Activated CD4-positive, alpha-beta memory T cell treated with anti-CD3 and anti-CD28 coated beads, Interleukin-2, amount 10 ng/mL, durations not matched to agents 7 days and 5 days (primary cell): Measurements from ENCODE around the gene C2orf92. TPM values are rescaled to one million over a fixed set of nuclear protein-coding genes. Genes with fewer than 3 reads are reported as not detected.
"Not testable (repeated sequence)": the region's sequence is repeated elsewhere in the genome, so short reads cannot be mapped to it uniquely, and the experiment has no call there.

ENCODE experiments used
- CTCF ChIA-PET: fragments of 350-600 bp; sonication (Branson Sonifier 250); formaldehyde crosslinking; loops from one replicate; lab custom pipeline; 2021; ENCODE audit warnings: antibody characterized with exemption, inconsistent platforms; lab: Charles Lee
- POLR2A ChIA-PET: fragments of 350-600 bp; sonication (Branson Sonifier 250); formaldehyde crosslinking; loops from one replicate; lab custom pipeline; 2021; ENCODE audit warnings: antibody characterized with exemption; lab: Charles Lee
- DNase-seq: peaks from one replicate; pipeline ENCODE4 v3.0.0-alpha.2; 2020
- H3K27ac Mint-ChIP-seq: one replicate; pipeline ENCODE4 v1.8.0; 2021; ENCODE audit warnings: mild to moderate bottlenecking, mixed read lengths
- H3K27me3 Mint-ChIP-seq: one replicate; pipeline ENCODE4 v1.8.0; 2021; ENCODE audit warnings: mixed read lengths
- H3K36me3 Mint-ChIP-seq: one replicate; pipeline ENCODE4 v1.8.0; 2021; ENCODE audit warnings: low read depth, mixed read lengths
- H3K4me1 Mint-ChIP-seq: one replicate; pipeline ENCODE4 v1.8.0; 2021; ENCODE audit warnings: mixed read lengths
- H3K4me3 Mint-ChIP-seq: one replicate; pipeline ENCODE4 v1.8.0; 2021; ENCODE audit warnings: mild to moderate bottlenecking, mixed read lengths
- H3K9me3 Mint-ChIP-seq: one replicate; pipeline ENCODE4 v1.8.0; 2021; ENCODE audit warnings: mixed read lengths
- total RNA-seq, 2 experiments: library from RNA; stranded (reverse); gene quantifications; one replicate each; pipeline ENCODE4 v1.2.3, GENCODE V29; 2021

Gene C2orf92
- total RNA-seq, 2 experiments from 2014 or later, result 9.8 to 12.4 TPM

DNA sequence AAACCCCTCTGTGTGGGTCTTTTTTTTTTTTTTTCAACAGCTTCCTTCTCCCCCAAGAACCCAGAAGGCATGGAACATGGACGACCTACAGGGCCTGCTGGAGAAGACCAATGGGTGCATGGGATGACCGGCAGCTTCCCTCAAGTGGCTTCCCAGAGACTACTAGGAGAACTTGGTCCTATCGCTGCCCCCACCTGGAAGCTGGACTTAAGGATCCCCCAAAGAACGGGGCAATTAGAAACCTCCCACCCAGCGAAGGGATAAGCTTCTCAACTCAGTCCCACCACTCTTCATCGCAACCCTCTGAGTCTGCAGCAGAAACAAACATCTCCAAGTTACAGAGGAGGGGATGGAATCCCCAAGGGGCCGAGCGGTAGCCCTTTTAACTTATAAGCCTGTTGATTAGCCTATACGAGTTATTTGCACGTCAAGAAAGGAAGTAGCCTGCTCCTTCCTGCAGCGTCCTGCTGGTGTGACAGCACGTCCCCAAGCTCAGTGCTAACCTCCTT is 7.1 kb upstream of the C2orf92 start:
- ChIA-PET CTCF (interaction anchor here (0.7 to 7.1 kb wide), 4 partner anchors 15 to 1518 kb away, joined by 4 to 100 read pairs (median 24); partner anchors contain the start of gene COX5B), POLR2A (interaction anchor here (0.8 to 7.7 kb wide), 12 partner anchors 9 to 1675 kb away, joined by 3 to 259 read pairs (median 10); partner anchors contain the start of genes COX5B, EIF5B and ZAP70)
- peaks cover 33% of the 10 kb centered on the region for H3K36me3 Mint-ChIP-seq
- H3K4me1 Mint-ChIP-seq, result peaks cover 34% of the 10 kb centered on the region
- no peaks in the 10 kb centered on the region for H3K27me3 Mint-ChIP-seq
- DNase-seq, result no peak
- H3K27ac Mint-ChIP-seq, result peak overlapping the region; percentile 99
- H3K4me3 Mint-ChIP-seq, result peak overlapping the region; percentile 98
- H3K9me3 Mint-ChIP-seq, result no peaks in the 10 kb centered on the region

DNA sequence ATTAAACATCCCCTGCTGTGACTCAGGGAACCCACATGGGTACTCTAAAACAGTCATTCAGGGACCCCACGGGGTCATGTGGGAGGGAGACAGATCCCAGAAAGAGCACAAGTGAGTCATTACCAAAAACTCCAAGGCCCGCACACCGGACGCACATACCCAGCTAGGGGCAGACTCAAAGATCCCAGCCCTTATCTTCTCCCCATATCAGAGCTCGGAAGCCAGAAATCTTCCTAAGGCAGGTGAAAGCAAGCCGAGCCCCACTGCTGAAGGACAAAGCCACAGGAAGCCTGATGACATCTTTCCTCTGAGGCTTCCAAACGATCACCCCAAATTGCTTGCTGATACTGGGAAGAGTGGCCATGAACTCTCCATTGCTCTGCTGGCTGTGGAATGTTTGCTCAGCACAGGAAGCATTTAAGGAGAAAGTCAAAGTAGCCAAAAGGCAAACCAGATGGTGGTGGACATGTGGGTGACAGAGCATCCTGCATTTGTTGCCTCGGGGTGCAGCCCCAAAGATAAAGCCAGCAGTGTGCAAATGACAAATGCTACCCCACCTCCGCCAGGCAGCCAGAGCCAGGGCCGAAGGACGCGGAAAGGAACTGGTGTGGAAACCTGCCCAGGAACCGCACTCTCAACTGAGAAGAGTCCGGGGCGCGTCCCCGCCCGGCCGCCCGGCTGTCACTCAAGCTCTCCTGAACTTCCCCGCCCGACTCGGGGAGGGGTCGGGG is 6.5 kb upstream of the C2orf92 start:
- ChIA-PET POLR2A (interaction anchor here (1.0 to 7.7 kb wide), 12 partner anchors 9 to 1674 kb away, joined by 3 to 259 read pairs (median 10); partner anchors contain the start of genes COX5B, EIF5B and ZAP70), CTCF (interaction anchor here (1.5 to 7.1 kb wide), 3 partner anchors 16 to 73 kb away, joined by 11 to 100 read pairs (median 37); partner anchors contain the start of gene COX5B)
- Mint-ChIP-seq H3K9me3 (no peaks in the 10 kb centered on the region), H3K4me3 (peak overlapping the region; percentile 98), H3K36me3 (peaks cover 29% of the 10 kb centered on the region), H3K27ac (peak overlapping the region; percentile 99), H3K4me1 (peaks cover 34% of the 10 kb centered on the region), H3K27me3 (no peaks in the 10 kb centered on the region)
- peak; percentile 81 for DNase-seq

GRCh38 chr2:97663626-97663961 is 5.9 kb upstream of the C2orf92 start:
- DNase-seq, result no peak
- peak overlapping the region; percentile 98 for H3K4me3 Mint-ChIP-seq
- H3K27me3 Mint-ChIP-seq, result no peaks in the 10 kb centered on the region
- H3K36me3 Mint-ChIP-seq, result peaks cover 24% of the 10 kb centered on the region
- POLR2A ChIA-PET, result interaction anchor here (0.9 to 7.7 kb wide), 13 partner anchors 10 to 207 kb away, joined by 4 to 259 read pairs (median 11); partner anchors contain the start of genes ANKRD36B, COX5B and ZAP70
- peak overlapping the region; percentile 99 for H3K27ac Mint-ChIP-seq
- no peaks in the 10 kb centered on the region for H3K9me3 Mint-ChIP-seq
- peaks cover 34% of the 10 kb centered on the region for H3K4me1 Mint-ChIP-seq
- CTCF ChIA-PET, result interaction anchor here (0.7 to 7.1 kb wide), 9 partner anchors 12 to 74 kb away, joined by 3 to 100 read pairs (median 8); partner anchors contain the start of genes ANKRD36B and COX5B

- H3K27ac Mint-ChIP-seq, result peak within 1 kb of the TSS; percentile 99
- H3K27me3 Mint-ChIP-seq, result no peaks in the 10 kb centered on the region
- CTCF ChIA-PET, result interaction anchor here (0.7 to 7.1 kb wide), 12 partner anchors 9 to 75 kb away, joined by 3 to 100 read pairs (median 6); partner anchors contain the start of genes ANKRD36B and COX5B
- H3K4me1 Mint-ChIP-seq, result peaks cover 34% of the 10 kb centered on the region
- peak; percentile 98 for DNase-seq
- peak within 1 kb of the TSS; percentile 98 for H3K4me3 Mint-ChIP-seq
- no peaks in the 10 kb centered on the region for H3K9me3 Mint-ChIP-seq
- H3K36me3 Mint-ChIP-seq, result peaks cover 20% of the 10 kb centered on the region
- POLR2A ChIA-PET, result interaction anchor here (0.9 to 7.7 kb wide), 11 partner anchors 9 to 206 kb away, joined by 4 to 259 read pairs (median 11); partner anchors contain the start of genes ANKRD36B, COX5B and ZAP70
These were observed 5.4 kb upstream of the C2orf92 start, which contains the start of gene ACTR1B for GRCh38 chr2:97663962-97664635. ACTR1B (minus strand) TSS chr2:97664044; CDS start chr2:97663890, 154 bp downstream.

DNA sequence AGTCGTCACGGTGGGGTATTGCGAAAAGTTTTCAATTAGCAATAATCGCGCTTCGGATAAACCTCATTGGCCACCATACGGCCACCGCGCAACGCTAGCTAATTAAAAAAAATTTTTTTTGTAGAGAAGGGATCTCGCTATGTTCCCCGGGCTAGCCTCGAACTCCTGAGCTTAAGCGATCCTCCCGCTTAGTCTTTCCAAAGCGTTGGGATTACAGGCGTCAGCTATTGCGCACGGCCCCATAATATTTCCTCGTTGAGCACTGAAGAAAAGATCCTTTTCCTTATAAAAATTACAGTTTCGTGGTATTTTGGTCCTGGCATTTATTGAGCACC is 4.9 kb upstream of the C2orf92 start:
- Mint-ChIP-seq H3K36me3 (peaks cover 20% of the 10 kb centered on the region), H3K27ac (peak overlapping the region; percentile 87), H3K27me3 (no peaks in the 10 kb centered on the region), H3K9me3 (no peaks in the 10 kb centered on the region), H3K4me3 (peak overlapping the region; percentile 89), H3K4me1 (peaks cover 34% of the 10 kb centered on the region)
- DNase-seq, result no peak
- POLR2A ChIA-PET, result interaction anchor here (0.9 to 7.7 kb wide), 11 partner anchors 9 to 206 kb away, joined by 4 to 259 read pairs (median 11); partner anchors contain the start of genes ANKRD36B, COX5B and ZAP70
- CTCF ChIA-PET, result interaction anchor here (0.9 to 7.1 kb wide), 11 partner anchors 9 to 74 kb away, joined by 3 to 100 read pairs (median 7); partner anchors contain the start of gene COX5B

GRCh38 chr2:97670471-97670870 is 958 bp downstream of the C2orf92 start:
- POLR2A ChIA-PET, result no interaction called here
- Mint-ChIP-seq H3K4me3 (no peak overlapping the region), H3K4me1 (peaks cover 17% of the 10 kb centered on the region)

DNA sequence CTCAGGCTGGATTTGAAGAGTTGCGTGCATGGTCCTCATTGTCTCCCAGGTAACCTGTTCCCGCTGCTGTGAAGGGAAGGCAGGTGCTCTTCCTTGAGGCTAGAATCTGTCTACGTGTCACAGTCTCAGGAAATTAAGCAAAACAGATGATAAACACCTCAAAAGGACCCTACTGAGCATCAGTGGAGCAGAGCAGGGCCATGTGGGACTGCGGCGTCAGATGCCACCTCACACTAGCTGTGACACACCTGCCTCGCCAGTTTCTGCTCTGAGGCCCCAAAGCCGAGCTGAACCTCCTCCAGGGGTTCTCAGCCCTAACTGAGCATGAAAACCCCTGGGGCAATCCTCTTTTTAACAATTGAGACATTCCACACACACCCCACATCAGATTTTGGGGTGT is 2.0 kb downstream of the C2orf92 start:
- Mint-ChIP-seq H3K9me3 (no peaks in the 10 kb centered on the region), H3K4me1 (peaks cover 22% of the 10 kb centered on the region), H3K36me3 (no peaks in the 10 kb centered on the region), H3K27ac (no peak overlapping the region), H3K4me3 (no peak overlapping the region), H3K27me3 (no peaks in the 10 kb centered on the region)
- POLR2A ChIA-PET, result no interaction called here
- DNase-seq, result no peak
- CTCF ChIA-PET, result no interaction called here

More at GRCh38 chr2:97670471-97670870, 958 bp downstream of the C2orf92 start:
- no peaks in the 10 kb centered on the region for H3K27me3 Mint-ChIP-seq
- H3K9me3 Mint-ChIP-seq, result no peaks in the 10 kb centered on the region
- no peak overlapping the region for H3K27ac Mint-ChIP-seq
- no peaks in the 10 kb centered on the region for H3K36me3 Mint-ChIP-seq
- CTCF ChIA-PET, result interaction anchor here (1.0 to 1.7 kb wide), 3 partner anchors 26 to 42 kb away, joined by 3 to 5 read pairs (median 3); no protein-coding TSS in a partner anchor
- DNase-seq, result no peak

DNA sequence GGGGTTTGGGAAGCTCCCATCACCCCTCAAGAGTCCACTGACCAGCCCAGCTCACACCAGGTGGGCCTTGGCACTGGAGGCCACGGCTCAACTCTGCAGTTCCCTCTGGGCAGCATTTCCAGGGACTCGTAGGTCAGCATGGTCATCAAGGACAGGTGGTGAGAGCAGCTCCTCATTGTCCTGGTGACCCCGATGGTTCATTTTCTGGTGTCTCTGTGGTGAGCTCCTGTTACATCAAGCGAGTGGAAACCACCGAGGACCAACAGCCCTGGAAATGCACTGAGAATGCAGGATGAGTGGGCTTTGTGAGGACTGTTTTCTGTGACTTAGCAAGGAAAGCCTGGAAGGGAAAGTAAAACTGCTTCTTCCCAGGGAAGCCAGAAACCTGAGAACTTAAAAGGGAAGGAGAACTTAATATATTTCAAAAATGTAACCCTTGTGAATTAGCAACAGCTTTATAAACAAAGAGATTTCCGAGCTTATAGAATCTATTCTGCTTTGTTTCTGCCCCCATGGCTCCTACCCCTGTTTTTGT is 3.2 kb downstream of the C2orf92 start:
- H3K27me3 Mint-ChIP-seq, H3K4me3 Mint-ChIP-seq, H3K9me3 Mint-ChIP-seq, H3K27ac Mint-ChIP-seq, DNase-seq, H3K36me3 Mint-ChIP-seq: not testable (repeated sequence)
- POLR2A ChIA-PET, result interaction anchor here (1.4 kb wide), 1 partner anchor 9 kb away, joined by 18 read pairs; the partner anchor contains the start of gene ACTR1B
- H3K4me1 Mint-ChIP-seq, result peaks cover 28% of the 10 kb centered on the region
- CTCF ChIA-PET, result interaction anchor here (1.6 to 2.2 kb wide), 2 partner anchors 8 to 27 kb away, joined by 7 to 8 read pairs; no protein-coding TSS in a partner anchor

GRCh38 chr2:97673182-97673914 is 3.8 kb downstream of the C2orf92 start:
- ChIA-PET CTCF (interaction anchor here (1.6 to 2.2 kb wide), 2 partner anchors 9 to 26 kb away, joined by 7 to 8 read pairs; no protein-coding TSS in a partner anchor), POLR2A (interaction anchor here (1.4 kb wide), 1 partner anchor 10 kb away, joined by 18 read pairs; the partner anchor contains the start of gene ACTR1B)
- Mint-ChIP-seq H3K4me1 (peaks cover 31% of the 10 kb centered on the region), H3K4me3 (no peak overlapping the region), H3K27me3 (no peaks in the 10 kb centered on the region), H3K36me3 (no peaks in the 10 kb centered on the region), H3K27ac (no peak overlapping the region), H3K9me3 (no peaks in the 10 kb centered on the region)
- DNase-seq, result no peak

DNA sequence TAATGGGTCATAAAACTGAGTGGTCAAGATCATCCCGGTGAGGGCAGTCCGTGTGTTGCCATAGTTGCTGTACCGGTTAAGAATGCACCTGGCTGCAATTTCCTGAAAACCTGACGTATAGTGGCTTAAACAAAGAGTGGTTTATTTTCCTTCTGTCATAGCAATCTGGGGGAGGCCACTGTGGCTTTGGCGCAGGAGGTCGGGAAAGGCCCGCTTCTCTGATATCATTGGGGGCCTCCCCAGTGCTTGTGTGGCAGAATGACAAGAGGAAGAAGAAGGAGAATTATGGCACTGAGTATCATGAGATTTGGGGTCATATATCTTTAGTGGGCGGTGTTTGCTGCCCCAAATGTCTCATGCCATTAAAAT is 4.4 kb downstream of the C2orf92 start:
- Mint-ChIP-seq H3K4me1 (peaks cover 33% of the 10 kb centered on the region), H3K27ac (no peak overlapping the region), H3K27me3 (no peaks in the 10 kb centered on the region), H3K36me3 (no peaks in the 10 kb centered on the region), H3K4me3 (no peak overlapping the region), H3K9me3 (no peaks in the 10 kb centered on the region)
- no peak for DNase-seq
- ChIA-PET CTCF (interaction anchor here (1.6 to 2.2 kb wide), 2 partner anchors 9 to 25 kb away, joined by 7 to 8 read pairs; no protein-coding TSS in a partner anchor), POLR2A (interaction anchor here (1.4 kb wide), 1 partner anchor 10 kb away, joined by 18 read pairs; the partner anchor contains the start of gene ACTR1B)

DNA sequence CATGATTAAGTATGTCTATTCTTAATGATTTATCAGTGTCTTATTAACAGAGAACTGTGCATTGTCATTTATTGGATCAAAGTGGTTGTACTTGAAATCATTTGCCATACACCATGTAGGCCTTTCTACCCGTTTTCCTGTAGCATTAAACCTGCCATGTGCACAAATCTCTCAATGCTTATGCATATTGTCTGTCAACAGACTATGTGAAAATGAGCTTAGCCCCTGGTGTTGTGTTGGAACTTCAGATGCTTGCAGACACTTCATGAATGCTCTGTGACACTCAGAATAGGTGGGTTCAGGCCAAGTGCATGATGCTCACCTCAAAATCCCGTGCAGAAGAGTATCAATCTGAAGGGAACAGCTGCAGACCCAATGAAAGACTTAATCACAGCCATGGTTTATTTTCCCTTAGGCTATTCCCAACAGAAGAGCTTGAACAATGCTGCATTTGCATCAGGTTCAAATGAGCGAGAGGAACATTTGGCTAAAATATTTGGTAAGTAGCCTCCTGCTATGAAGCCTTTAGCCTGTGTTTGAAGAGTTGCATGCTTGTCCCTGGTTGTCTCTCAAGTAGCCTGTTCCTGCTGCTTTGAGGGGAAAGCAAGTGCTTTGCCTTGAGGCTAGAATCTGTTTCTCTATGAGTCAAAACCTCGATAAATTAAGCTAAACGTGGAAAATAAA is 6.1 kb downstream of the C2orf92 start:
- ChIA-PET POLR2A (interaction anchor here (1.7 to 1.8 kb wide), 2 partner anchors 11 to 13 kb away, joined by 7 to 9 read pairs; partner anchors contain the start of gene ACTR1B), CTCF (interaction anchor here (1.2 to 1.6 kb wide), 3 partner anchors 9 to 22 kb away, joined by 4 to 8 read pairs (median 6); partner anchors contain the start of gene ACTR1B)
- H3K36me3 Mint-ChIP-seq, result no peaks in the 10 kb centered on the region
- H3K4me3 Mint-ChIP-seq, result no peak overlapping the region
- H3K27me3 Mint-ChIP-seq, result no peaks in the 10 kb centered on the region
- peaks cover 33% of the 10 kb centered on the region for H3K4me1 Mint-ChIP-seq
- no peaks in the 10 kb centered on the region for H3K9me3 Mint-ChIP-seq
- H3K27ac Mint-ChIP-seq, result no peak overlapping the region
- DNase-seq, result no peak
